ENCODE data around the gene IRF2BP1.

DNA sequence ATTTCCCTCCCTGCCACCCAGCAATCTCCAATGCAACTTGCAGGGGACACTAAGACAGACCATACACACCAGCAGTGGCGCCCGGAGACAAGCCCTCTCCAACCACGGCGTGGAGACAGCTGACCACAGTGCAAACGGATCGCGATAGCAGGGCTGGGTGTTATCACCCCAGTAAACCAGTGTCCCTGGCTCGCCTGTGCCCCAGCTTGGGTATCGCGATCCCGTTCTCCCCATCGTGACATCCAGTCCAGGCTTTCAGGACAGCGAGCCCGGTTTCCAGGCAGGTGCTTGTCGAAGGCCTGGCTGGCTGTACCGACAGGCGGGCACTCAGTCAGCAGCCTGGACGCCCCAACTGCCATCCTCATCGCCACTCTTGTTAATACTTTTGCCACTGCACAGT, 49.3 kb upstream of the IRF2BP1 start:
- TF ChIP-seq, protein P1, sequence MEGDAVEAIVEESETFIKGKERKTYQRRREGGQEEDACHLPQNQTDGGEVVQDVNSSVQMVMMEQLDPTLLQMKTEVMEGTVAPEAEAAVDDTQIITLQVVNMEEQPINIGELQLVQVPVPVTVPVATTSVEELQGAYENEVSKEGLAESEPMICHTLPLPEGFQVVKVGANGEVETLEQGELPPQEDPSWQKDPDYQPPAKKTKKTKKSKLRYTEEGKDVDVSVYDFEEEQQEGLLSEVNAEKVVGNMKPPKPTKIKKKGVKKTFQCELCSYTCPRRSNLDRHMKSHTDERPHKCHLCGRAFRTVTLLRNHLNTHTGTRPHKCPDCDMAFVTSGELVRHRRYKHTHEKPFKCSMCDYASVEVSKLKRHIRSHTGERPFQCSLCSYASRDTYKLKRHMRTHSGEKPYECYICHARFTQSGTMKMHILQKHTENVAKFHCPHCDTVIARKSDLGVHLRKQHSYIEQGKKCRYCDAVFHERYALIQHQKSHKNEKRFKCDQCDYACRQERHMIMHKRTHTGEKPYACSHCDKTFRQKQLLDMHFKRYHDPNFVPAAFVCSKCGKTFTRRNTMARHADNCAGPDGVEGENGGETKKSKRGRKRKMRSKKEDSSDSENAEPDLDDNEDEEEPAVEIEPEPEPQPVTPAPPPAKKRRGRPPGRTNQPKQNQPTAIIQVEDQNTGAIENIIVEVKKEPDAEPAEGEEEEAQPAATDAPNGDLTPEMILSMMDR (IDR thresholded peaks at IDR 0.05; ENCODE audit: insufficient read depth, low read length), result no peak
- no peak for TF ChIP-seq SPI1 (IDR thresholded peaks at IDR 0.05; ENCODE audit: borderline replicate concordance, low read depth)
- no peak for TF ChIP-seq GABPA (IDR thresholded peaks at IDR 0.05; ENCODE audit: low read depth)
- TF ChIP-seq, protein P2, sequence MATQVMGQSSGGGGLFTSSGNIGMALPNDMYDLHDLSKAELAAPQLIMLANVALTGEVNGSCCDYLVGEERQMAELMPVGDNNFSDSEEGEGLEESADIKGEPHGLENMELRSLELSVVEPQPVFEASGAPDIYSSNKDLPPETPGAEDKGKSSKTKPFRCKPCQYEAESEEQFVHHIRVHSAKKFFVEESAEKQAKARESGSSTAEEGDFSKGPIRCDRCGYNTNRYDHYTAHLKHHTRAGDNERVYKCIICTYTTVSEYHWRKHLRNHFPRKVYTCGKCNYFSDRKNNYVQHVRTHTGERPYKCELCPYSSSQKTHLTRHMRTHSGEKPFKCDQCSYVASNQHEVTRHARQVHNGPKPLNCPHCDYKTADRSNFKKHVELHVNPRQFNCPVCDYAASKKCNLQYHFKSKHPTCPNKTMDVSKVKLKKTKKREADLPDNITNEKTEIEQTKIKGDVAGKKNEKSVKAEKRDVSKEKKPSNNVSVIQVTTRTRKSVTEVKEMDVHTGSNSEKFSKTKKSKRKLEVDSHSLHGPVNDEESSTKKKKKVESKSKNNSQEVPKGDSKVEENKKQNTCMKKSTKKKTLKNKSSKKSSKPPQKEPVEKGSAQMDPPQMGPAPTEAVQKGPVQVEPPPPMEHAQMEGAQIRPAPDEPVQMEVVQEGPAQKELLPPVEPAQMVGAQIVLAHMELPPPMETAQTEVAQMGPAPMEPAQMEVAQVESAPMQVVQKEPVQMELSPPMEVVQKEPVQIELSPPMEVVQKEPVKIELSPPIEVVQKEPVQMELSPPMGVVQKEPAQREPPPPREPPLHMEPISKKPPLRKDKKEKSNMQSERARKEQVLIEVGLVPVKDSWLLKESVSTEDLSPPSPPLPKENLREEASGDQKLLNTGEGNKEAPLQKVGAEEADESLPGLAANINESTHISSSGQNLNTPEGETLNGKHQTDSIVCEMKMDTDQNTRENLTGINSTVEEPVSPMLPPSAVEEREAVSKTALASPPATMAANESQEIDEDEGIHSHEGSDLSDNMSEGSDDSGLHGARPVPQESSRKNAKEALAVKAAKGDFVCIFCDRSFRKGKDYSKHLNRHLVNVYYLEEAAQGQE (IDR thresholded peaks at IDR 0.05; ENCODE audit: insufficient replicate concordance, low read depth), result no peak
- no peak for TF ChIP-seq POLR2AphosphoS5 (IDR thresholded peaks at IDR 0.05; ENCODE audit: low read depth)

All from HL-60 (cell line).